ENCODE data around the gene NSUN5. TPM values are rescaled to one million over a fixed set of nuclear protein-coding genes. Genes with fewer than 3 reads are reported as not detected.

Gene NSUN5
- total and polyA plus RNA-seq, 8 donors = 6.7 to 97.3 (median 22.4) TPM; not detected in 1

DNA sequence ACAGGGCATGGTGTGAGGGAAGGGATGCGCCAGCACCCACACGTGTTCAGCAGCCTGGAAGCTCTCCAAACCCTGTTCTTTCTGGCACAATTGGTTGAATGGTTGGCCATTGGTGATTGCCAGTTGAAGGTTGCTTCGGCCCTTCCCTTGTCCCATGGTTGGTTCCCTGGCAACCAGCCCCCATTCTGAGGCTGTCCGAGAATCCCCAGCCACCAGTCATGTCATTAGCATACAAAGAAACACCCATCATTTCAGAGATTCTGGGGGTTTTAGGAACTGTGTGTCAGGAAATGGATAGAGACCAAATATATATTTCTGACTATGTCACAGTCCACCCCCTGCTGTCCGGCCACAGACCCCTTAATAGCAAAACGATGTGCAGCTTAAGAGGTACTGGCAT, 41.1 kb upstream of the NSUN5 start:
- Histone ChIP-seq H3K27me3 (no peaks in the 10 kb centered on the region), H3K4me1 (no peaks in the 10 kb centered on the region), H3K4me3 (no peak overlapping the region), H3K9me3 (peaks cover 0 to 3% (median 0%) of the 10 kb centered on the region in 4 donors), H3K27ac (no peak overlapping the region), H3K36me3 (no peaks in the 10 kb centered on the region)
- intact Hi-C loops (cut with DNase I; ENCODE audit: low total_unique reads) = no loop called here
- TF ChIP-seq EP300 (IDR thresholded peaks at IDR 0.05) (no peak), POLR2AphosphoS5 (IDR thresholded peaks at IDR 0.05) (no peak), POLR2A (IDR thresholded peaks at IDR 0.05) (no peak)
- TF ChIP-seq, protein P1, sequence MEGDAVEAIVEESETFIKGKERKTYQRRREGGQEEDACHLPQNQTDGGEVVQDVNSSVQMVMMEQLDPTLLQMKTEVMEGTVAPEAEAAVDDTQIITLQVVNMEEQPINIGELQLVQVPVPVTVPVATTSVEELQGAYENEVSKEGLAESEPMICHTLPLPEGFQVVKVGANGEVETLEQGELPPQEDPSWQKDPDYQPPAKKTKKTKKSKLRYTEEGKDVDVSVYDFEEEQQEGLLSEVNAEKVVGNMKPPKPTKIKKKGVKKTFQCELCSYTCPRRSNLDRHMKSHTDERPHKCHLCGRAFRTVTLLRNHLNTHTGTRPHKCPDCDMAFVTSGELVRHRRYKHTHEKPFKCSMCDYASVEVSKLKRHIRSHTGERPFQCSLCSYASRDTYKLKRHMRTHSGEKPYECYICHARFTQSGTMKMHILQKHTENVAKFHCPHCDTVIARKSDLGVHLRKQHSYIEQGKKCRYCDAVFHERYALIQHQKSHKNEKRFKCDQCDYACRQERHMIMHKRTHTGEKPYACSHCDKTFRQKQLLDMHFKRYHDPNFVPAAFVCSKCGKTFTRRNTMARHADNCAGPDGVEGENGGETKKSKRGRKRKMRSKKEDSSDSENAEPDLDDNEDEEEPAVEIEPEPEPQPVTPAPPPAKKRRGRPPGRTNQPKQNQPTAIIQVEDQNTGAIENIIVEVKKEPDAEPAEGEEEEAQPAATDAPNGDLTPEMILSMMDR (IDR thresholded peaks at IDR 0.05) = no peak
- WGBS, 5 donors = 75 to 88% (median 82%) methylated on average over 6 of the region's 6 CpGs
- DNase-seq = no peak

DNA sequence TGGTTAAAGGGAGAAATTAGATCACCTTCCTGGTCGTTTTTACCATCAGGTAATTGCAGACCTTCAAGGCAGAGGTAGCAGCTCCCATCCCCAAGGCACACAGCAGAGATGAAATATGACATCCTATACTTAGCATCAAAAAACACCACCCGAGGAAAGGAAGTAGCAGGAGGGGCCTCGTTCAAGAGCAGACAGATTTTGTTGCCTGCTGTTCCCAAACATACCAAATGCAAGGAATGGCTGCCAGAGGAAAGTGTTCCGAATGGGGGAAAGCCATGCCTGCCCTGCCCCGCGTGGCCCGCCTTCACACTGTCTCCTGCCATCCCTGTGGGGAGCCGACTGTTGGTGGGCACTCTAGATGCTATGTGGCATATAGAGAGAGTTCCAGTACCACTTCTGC, 37.3 kb upstream of the NSUN5 start:
- 54 to 67% (median 59%) methylated on average over 7 to 8 of the region's 8 CpGs for WGBS, 5 donors
- intact Hi-C loops (cut with DNase I; ENCODE audit: low total_unique reads) = no loop called here
- no peak for TF ChIP-seq POLR2AphosphoS5 (IDR thresholded peaks at IDR 0.05)
- TF ChIP-seq, protein P1 (IDR thresholded peaks at IDR 0.05) = no peak
- TF ChIP-seq EP300 (IDR thresholded peaks at IDR 0.05) = no peak
- no peak for TF ChIP-seq POLR2A (IDR thresholded peaks at IDR 0.05)

DNA sequence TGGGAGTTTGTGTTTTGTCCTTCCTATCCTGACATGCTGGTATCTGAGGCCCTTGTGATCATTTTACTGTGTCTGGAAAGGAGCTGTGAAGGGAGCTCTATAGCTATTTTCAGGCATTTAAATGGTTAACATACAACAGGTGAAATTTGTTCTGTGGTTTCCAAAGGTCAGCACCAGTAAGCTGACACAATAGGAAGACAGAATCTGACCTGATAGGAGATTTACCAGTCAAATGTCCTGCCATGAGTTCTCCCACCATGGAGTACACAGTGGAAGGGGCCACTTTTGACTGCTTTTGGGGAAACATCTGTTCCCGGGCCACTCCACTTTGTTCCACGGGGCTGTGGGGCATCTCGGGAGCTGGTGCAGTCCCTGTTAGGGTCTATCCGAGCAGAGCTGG, 36.9 kb upstream of the NSUN5 start:
- Histone ChIP-seq H3K27me3 (peaks cover 0 to 4% (median 0%) of the 10 kb centered on the region in 3 donors), H3K36me3 (no peaks in the 10 kb centered on the region), H3K9me3 (no peaks in the 10 kb centered on the region), H3K4me1 (peaks cover 0 to 10% (median 0%) of the 10 kb centered on the region in 4 donors), H3K4me3 (no peak overlapping the region), H3K27ac (no peak overlapping the region)
- TF ChIP-seq EP300 (IDR thresholded peaks at IDR 0.05) (no peak), POLR2AphosphoS5 (IDR thresholded peaks at IDR 0.05) (no peak), POLR2A (IDR thresholded peaks at IDR 0.05) (no peak)
- TF ChIP-seq, protein P1 (IDR thresholded peaks at IDR 0.05) = no peak
- DNase-seq = no peak
- intact Hi-C loops (cut with DNase I; ENCODE audit: low total_unique reads) = no loop called here
- 43 to 63% (median 61%) methylated on average over 4 of the region's 4 CpGs for WGBS, 5 donors

More for the DNA sequence above, 37.3 kb upstream of the NSUN5 start:
- peaks cover 0 to 3% (median 0%) of the 10 kb centered on the region in 3 donors for H3K27me3 ChIP-seq
- DNase-seq = no peak
- no peak overlapping the region for H3K27ac ChIP-seq
- no peak overlapping the region for H3K4me3 ChIP-seq
- no peaks in the 10 kb centered on the region for H3K36me3 ChIP-seq
- H3K4me1 ChIP-seq = peaks cover 0 to 10% (median 0%) of the 10 kb centered on the region in 4 donors
- H3K9me3 ChIP-seq = no peaks in the 10 kb centered on the region

DNA sequence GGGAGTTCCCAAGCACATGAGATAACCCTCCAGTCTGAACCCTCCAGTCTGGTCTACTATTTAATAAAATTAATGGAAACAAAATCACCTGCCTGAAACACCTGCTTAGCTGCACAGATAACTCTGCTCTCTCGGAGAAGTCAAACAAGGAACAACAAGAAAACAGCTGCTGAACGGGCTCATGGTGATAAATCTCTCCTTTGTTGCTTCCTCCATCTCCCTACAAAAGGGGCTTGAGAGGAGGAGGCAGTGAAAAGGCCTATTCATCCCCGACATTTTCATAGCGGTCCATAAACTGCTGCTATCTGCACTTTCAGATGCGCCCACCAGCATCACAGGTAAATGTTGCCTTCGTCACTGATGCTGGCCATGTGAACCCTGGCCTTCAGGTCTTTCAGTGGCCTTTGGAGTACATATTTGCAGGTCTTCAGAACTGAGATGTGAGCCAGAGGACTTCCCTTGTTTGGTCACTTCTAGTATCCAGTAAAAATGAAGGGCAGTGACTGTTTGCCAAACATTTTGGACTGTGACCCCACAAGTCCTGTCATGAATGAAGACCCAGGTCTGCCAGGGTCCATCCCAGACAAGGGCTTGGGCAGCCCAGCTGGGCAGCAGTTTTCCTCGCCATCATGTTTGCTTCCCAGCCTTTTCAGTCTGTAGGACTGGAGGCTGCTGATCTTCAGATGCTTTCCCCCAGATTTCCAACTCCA, 35.2 kb upstream of the NSUN5 start:
- 70 to 88% (median 78%) methylated on average over 7 of the region's 7 CpGs for WGBS, 5 donors
- Histone ChIP-seq H3K4me3 (no peak overlapping the region), H3K4me1 (peaks cover 0 to 10% (median 0%) of the 10 kb centered on the region in 4 donors), H3K36me3 (no peaks in the 10 kb centered on the region), H3K27me3 (peaks cover 0 to 8% (median 0%) of the 10 kb centered on the region in 3 donors), H3K27ac (no peak overlapping the region), H3K9me3 (no peaks in the 10 kb centered on the region)
- intact Hi-C loops (cut with DNase I; ENCODE audit: low total_unique reads) = no loop called here
- TF ChIP-seq EP300 (IDR thresholded peaks at IDR 0.05) = no peak
- TF ChIP-seq POLR2A (IDR thresholded peaks at IDR 0.05) = no peak
- TF ChIP-seq, protein P1 (IDR thresholded peaks at IDR 0.05) = no peak
- no peak for TF ChIP-seq POLR2AphosphoS5 (IDR thresholded peaks at IDR 0.05)
- no peak for DNase-seq
